Lung (tissue), 12 donors: ENCODE measurements around the gene UBE4A. TPM values are rescaled to one million over a fixed set of nuclear protein-coding genes. Genes with fewer than 3 reads are reported as not detected.

Experiments used
- ATAC-seq: fragments of 200-7000 bp; cut with Tn5 transposase; one replicate; pipeline ENCODE4 v1.9.1; 2020; ENCODE audit warnings: moderate number of reproducible peaks; ENCODE audit not compliant: insufficient read depth, low FRiP score
- DNase-seq, 3 donors: peaks; one replicate each; pipeline ENCODE4 v3.0.0-alpha.2; 2013 to 2017
- H3K27ac ChIP-seq, 2 donors: one replicate each; pipeline ENCODE4 v1.5.1; 2013; ENCODE audit warnings: mild to moderate bottlenecking in 2 of 2, moderate library complexity in 2 of 2, control low read depth in 1 of 2, inconsistent platforms in 1 of 2, low read depth in 1 of 2, low read length in 1 of 2
- H3K27me3 ChIP-seq, 3 donors: one replicate each; pipeline ENCODE4 v1.5.1; 2013; ENCODE audit warnings: low read length in 2 of 3; ENCODE audit not compliant: control insufficient read depth in 3 of 3, insufficient read depth in 3 of 3
- H3K36me3 ChIP-seq, 4 donors: one replicate each; pipeline ENCODE4 v1.5.1; 2013; ENCODE audit warnings: low read length in 4 of 4, mild to moderate bottlenecking in 1 of 4, moderate library complexity in 1 of 4; ENCODE audit not compliant: control insufficient read depth in 4 of 4, insufficient read depth in 4 of 4
- H3K4me1 ChIP-seq, 5 donors: one replicate each; pipeline ENCODE4 v1.5.1; 2013; ENCODE audit warnings: low read length in 5 of 5, mild to moderate bottlenecking in 2 of 5, moderate library complexity in 1 of 5; ENCODE audit not compliant: control insufficient read depth in 5 of 5, insufficient read depth in 5 of 5
- H3K4me3 ChIP-seq: one replicate; pipeline ENCODE4 v1.5.1; 2013; ENCODE audit warnings: mild to moderate bottlenecking, control low read depth, moderate library complexity
- H3K9ac ChIP-seq, 2 donors: one replicate each; pipeline ENCODE4 v1.5.1; 2013; ENCODE audit warnings: low read length in 2 of 2, control low read depth in 1 of 2; ENCODE audit not compliant: insufficient read depth in 1 of 2
- H3K9me3 ChIP-seq, 4 donors: one replicate each; pipeline ENCODE4 v1.5.1; 2013; ENCODE audit warnings: low read length in 3 of 4, mild to moderate bottlenecking in 1 of 4, moderate library complexity in 1 of 4; ENCODE audit not compliant: control insufficient read depth in 4 of 4, insufficient read depth in 3 of 4
- CTCF ChIP-seq: IDR thresholded peaks from 2 replicates; pipeline ENCODE4 v1.5.1; 2012; ENCODE audit warnings: mild to moderate bottlenecking; ENCODE audit errors: control extremely low read depth, extremely low read depth
- WGBS, 2 donors: extraction: QIAGEN DNeasy Blood & Tissue Kit; methylation state at CpG; one replicate each; pipeline ENCODE4 v1.1.7; 2013; 5-methylcytosine and 5-hydroxymethylcytosine counted together
- polyA plus RNA-seq, 2 donors: library from polyadenylated mRNA; stranded (reverse); fragments of 200-250 nt; gene quantifications; one replicate each; pipeline ENCODE4 v1.2.1, GENCODE V29; 2013
- total RNA-seq, 2 donors: library from RNA; depleted of rRNA in 1 of 2; stranded (reverse); fragments of >200 nt in 1 of 2; gene quantifications; one replicate each; pipeline ENCODE4 v1.2.1, GENCODE V29; 2014 to 2021
- donor health status: control.
- donor health status: control.
- donor health status: Bipolar disorder and iron deficiency.
- donor health status: healthy.
- donor health status: DM: yes; HTN: yes; CAD: no.

The UBE4A gene
- total and polyA plus RNA-seq, 4 donors: 14.9 to 53.2 (median 27.8) TPM

GRCh38 chr11:118349475-118349874, 9.9 kb upstream of the UBE4A start:
- no peak overlapping the region for H3K27ac ChIP-seq
- no peak for TF ChIP-seq CTCF
- 70 to 81% methylated on average over 6 of the region's 6 CpGs for WGBS, 2 donors
- DNase-seq (no peak), ATAC-seq (no peak)
- no peaks in the 10 kb centered on the region for H3K27me3 ChIP-seq
- no peaks in the 10 kb centered on the region for H3K9me3 ChIP-seq
- H3K36me3 ChIP-seq: no peaks in the 10 kb centered on the region
- H3K4me1 ChIP-seq: no peaks in the 10 kb centered on the region
- H3K4me3 ChIP-seq: no peak overlapping the region
- H3K9ac ChIP-seq: no peak overlapping the region

GRCh38 chr11:118353084-118353710, 6.2 kb upstream of the UBE4A start:
- DNase-seq (peak in 2 of 3 donors; percentile 38 to 40), ATAC-seq (no peak)
- Histone ChIP-seq H3K27ac (no peak overlapping the region), H3K9me3 (no peaks in the 10 kb centered on the region), H3K4me3 (no peak overlapping the region), H3K36me3 (no peaks in the 10 kb centered on the region), H3K4me1 (no peaks in the 10 kb centered on the region), H3K9ac (no peak overlapping the region), H3K27me3 (peaks cover 0 to 5% (median 0%) of the 10 kb centered on the region in 3 donors)
- 12 to 17% methylated on average over 6 of the region's 6 CpGs for WGBS, 2 donors
- TF ChIP-seq CTCF: no peak

- H3K9ac ChIP-seq: no peak overlapping the region
- no peak for TF ChIP-seq CTCF
- H3K27me3 ChIP-seq: peaks cover 0 to 5% (median 0%) of the 10 kb centered on the region in 3 donors
- H3K9me3 ChIP-seq: no peaks in the 10 kb centered on the region
- no peak overlapping the region for H3K27ac ChIP-seq
- no peak overlapping the region for H3K4me3 ChIP-seq
- no peak for DNase-seq
- no peak for ATAC-seq
- WGBS, 2 donors: 80 to 81% methylated on average over 3 of the region's 3 CpGs
- peaks cover 0 to 10% (median 2%) of the 10 kb centered on the region in 5 donors for H3K4me1 ChIP-seq
- H3K36me3 ChIP-seq: no peaks in the 10 kb centered on the region
Measured at GRCh38 chr11:118358071-118358470, 1.3 kb upstream of the UBE4A start.
